ENCODE data around the gene TRERF1.

TRERF1 gene

GRCh38 chr6:42322676-42323075 is 129.1 kb downstream of the TRERF1 start:
- ATAC-seq: no peak
- no peak for TF ChIP-seq CSDC2 (CRISPR knock-in tag; IDR thresholded peaks at IDR 0.05)
- TF ChIP-seq ESRRG (CRISPR knock-in tag; IDR thresholded peaks at IDR 0.05): no peak
- no peak for TF ChIP-seq CREB5 (CRISPR knock-in tag; IDR thresholded peaks at IDR 0.05; ENCODE audit: low read depth)
- TF ChIP-seq RARB (CRISPR knock-in tag; IDR thresholded peaks at IDR 0.05): no peak
- TF ChIP-seq OSR1 (CRISPR knock-in tag; IDR thresholded peaks at IDR 0.05): no peak
- TF ChIP-seq TCF4 (CRISPR knock-in tag; IDR thresholded peaks at IDR 0.05; ENCODE audit: borderline replicate concordance): no peak
- no peak for TF ChIP-seq POU6F1 (CRISPR knock-in tag; IDR thresholded peaks at IDR 0.05; ENCODE audit: borderline replicate concordance, low read depth)
- TF ChIP-seq TSHZ2 (CRISPR knock-in tag; IDR thresholded peaks at IDR 0.05): no peak
- TF ChIP-seq ZC3H10 (CRISPR knock-in tag; IDR thresholded peaks at IDR 0.05): no peak
- TF ChIP-seq ARNTL (CRISPR knock-in tag; IDR thresholded peaks at IDR 0.05; ENCODE audit: borderline replicate concordance, low read depth): no peak
- TF ChIP-seq PATZ1 (CRISPR knock-in tag; IDR thresholded peaks at IDR 0.05; ENCODE audit: borderline replicate concordance): no peak
- TF ChIP-seq ZNF70 (CRISPR knock-in tag; IDR thresholded peaks at IDR 0.05): no peak
- no peak for TF ChIP-seq ISL1 (CRISPR knock-in tag; IDR thresholded peaks at IDR 0.05)
- no peak for TF ChIP-seq ZFP3 (CRISPR knock-in tag; IDR thresholded peaks at IDR 0.05)
- no peak for TF ChIP-seq TOX (CRISPR knock-in tag; IDR thresholded peaks at IDR 0.05; ENCODE audit: borderline replicate concordance)

GRCh38 chr6:42321976-42322375 is 129.8 kb downstream of the TRERF1 start:
- no peak for TF ChIP-seq SNAI2 (CRISPR knock-in tag; IDR thresholded peaks at IDR 0.05)
- TF ChIP-seq ESRRG (CRISPR knock-in tag; IDR thresholded peaks at IDR 0.05): no peak
- no peak for TF ChIP-seq TOX (CRISPR knock-in tag; IDR thresholded peaks at IDR 0.05; ENCODE audit: borderline replicate concordance)
- TF ChIP-seq ZNF70 (CRISPR knock-in tag; IDR thresholded peaks at IDR 0.05): no peak
- no peak for TF ChIP-seq TSHZ2 (CRISPR knock-in tag; IDR thresholded peaks at IDR 0.05)
- TF ChIP-seq ZNF565 (CRISPR knock-in tag; conservative IDR thresholded peaks at IDR 0.05; ENCODE audit: low read depth): no peak
- TF ChIP-seq POU6F1 (CRISPR knock-in tag; IDR thresholded peaks at IDR 0.05; ENCODE audit: borderline replicate concordance, low read depth): no peak
- no peak for TF ChIP-seq BACH2 (CRISPR knock-in tag; IDR thresholded peaks at IDR 0.05; ENCODE audit: borderline replicate concordance)
- TF ChIP-seq PPARA (CRISPR knock-in tag; IDR thresholded peaks at IDR 0.05; ENCODE audit: borderline replicate concordance): no peak
- no peak for TF ChIP-seq ZNF8 (CRISPR knock-in tag; IDR thresholded peaks at IDR 0.05)
- TF ChIP-seq TCF4 (CRISPR knock-in tag; IDR thresholded peaks at IDR 0.05; ENCODE audit: borderline replicate concordance): no peak
- no peak for TF ChIP-seq RARB (CRISPR knock-in tag; IDR thresholded peaks at IDR 0.05)
- TF ChIP-seq ZFP3 (CRISPR knock-in tag; IDR thresholded peaks at IDR 0.05): no peak
- no peak for ATAC-seq
